ENCODE measurements around the gene NAPSA.

DNA sequence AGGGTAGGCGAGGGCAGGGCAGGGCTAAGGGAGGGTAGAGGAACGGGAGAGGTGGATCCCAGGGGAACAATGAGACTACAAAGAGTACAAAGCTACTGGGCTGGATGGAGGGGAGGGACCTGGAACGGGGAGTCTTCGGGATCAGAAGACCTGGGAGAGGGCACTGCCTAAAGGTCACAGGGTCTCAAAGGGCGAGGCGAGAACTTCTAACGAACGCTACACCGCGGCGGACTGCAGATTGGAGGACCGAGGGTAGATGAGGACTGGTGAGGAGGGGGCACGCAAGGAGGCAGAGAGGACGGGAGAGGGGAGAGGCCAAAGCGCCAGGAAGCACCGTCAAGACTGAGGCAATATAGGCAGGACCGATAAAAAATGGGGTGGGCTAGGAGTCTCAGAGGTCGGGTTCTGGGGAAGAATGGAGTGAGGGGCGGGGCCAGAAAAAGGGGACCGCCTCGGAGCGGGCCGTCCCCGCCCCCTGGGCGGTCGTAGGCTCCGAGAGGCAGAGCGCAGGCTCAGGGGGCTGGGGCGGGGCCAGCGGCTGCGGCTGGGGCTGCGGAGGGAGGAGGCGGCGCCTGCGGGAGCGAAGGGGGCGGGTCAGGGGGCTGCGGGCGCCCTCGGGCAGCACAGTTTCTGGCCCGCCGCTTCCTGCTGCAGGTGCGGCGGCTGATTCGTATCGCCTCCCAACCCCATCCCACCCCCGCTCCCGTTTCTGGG, 34.9 kb downstream of the NAPSA start:
- no peak for TF ChIP-seq POLR2AphosphoS5 (IDR thresholded peaks at IDR 0.05; ENCODE audit: low read depth, low read length)
- no peak for TF ChIP-seq SPI1 (IDR thresholded peaks at IDR 0.05; ENCODE audit: low read depth, low read length)
- no peak for TF ChIP-seq POLR2A (IDR thresholded peaks at IDR 0.05; ENCODE audit: low read depth, low read length)
